SK-N-SH (cell line): ENCODE measurements around the gene EDN1. TPM values are rescaled to one million over a fixed set of nuclear protein-coding genes. Genes with fewer than 3 reads are reported as not detected.

Source experiments
- CTCF ChIA-PET: fragments of 300-600, 350-600 bp; formaldehyde crosslinking; extraction: SDS; loops from one replicate; lab custom pipeline; 2021; lab: Yijun Ruan, JAX
- POLR2A ChIA-PET: fragments of 350-600 bp; sonication (Branson Sonifier 250); formaldehyde crosslinking; extraction: SDS; loops from one replicate; lab custom pipeline; 2020; ENCODE audit warnings: antibody characterized with exemption, inconsistent platforms; lab: Yijun Ruan, JAX
- DNase-seq: peaks from one replicate; pipeline ENCODE4 v3.0.0; 2012
- H2AFZ ChIP-seq: fragments of 200-600 bp; sonication (generic); 2 replicates; pipeline ENCODE4 v1.8.1; 2016; ENCODE audit warnings: antibody characterized with exemption, mild to moderate bottlenecking, low read depth
- H3F3A ChIP-seq: fragments of 200-600 bp; sonication (generic); replicated peaks from 2 replicates; pipeline ENCODE3; 2016; ENCODE audit warnings: antibody characterized with exemption, mild to moderate bottlenecking; ENCODE audit not compliant: insufficient read depth
- H3K27ac ChIP-seq, 2 experiments: fragments of 200-500 bp in 1 of 2; fragments of 200-600 bp in 1 of 2; sonication (Bioruptor generic) in 1 of 2; sonication (generic), shearing (Covaris generic) in 1 of 2; 2 replicates each; pipeline versions ENCODE4 v1.5.1 to v1.6.1; 2014 to 2016; ENCODE audit warnings: low read depth in 2 of 2, inconsistent platforms in 1 of 2, low read length in 1 of 2, mild to moderate bottlenecking in 1 of 2, mixed read lengths in 1 of 2
- H3K27me3 ChIP-seq: fragments of 200-600 bp; sonication (generic), shearing (Covaris generic); 2 replicates; pipeline ENCODE4 v1.6.1; 2016; ENCODE audit warnings: mixed run types; ENCODE audit not compliant: insufficient read depth
- H3K36me3 ChIP-seq, 2 experiments: fragments of 200-500 bp in 1 of 2; fragments of 200-600 bp in 1 of 2; sonication (Bioruptor generic) in 1 of 2; sonication (generic) in 1 of 2; replicated peaks in 1 of 2; 2 replicates each; pipeline versions ENCODE3 to v1.5.1; 2014 to 2016; ENCODE audit warnings: low read length in 1 of 2, mild to moderate bottlenecking in 1 of 2; ENCODE audit not compliant: insufficient read depth in 2 of 2, control insufficient read depth in 1 of 2
- H3K4me1 ChIP-seq, 2 experiments: fragments of 200-500 bp in 1 of 2; fragments of 200-600 bp in 1 of 2; sonication (Bioruptor generic) in 1 of 2; sonication (generic), shearing (Covaris generic) in 1 of 2; 2 replicates each; pipeline versions ENCODE4 v1.5.1 to v1.6.1; 2014 to 2016; ENCODE audit warnings: low read depth in 1 of 2, low read length in 1 of 2, mixed run types in 1 of 2; ENCODE audit not compliant: insufficient read depth in 2 of 2, control insufficient read depth in 1 of 2
- H3K4me2 ChIP-seq: fragments of 200-600 bp; sonication (generic), shearing (Covaris generic); 2 replicates; pipeline ENCODE4 v1.6.1; 2017; ENCODE audit warnings: mixed run types
- H3K4me3 ChIP-seq, 2 experiments: fragments of 200-500 bp in 1 of 2; fragments of 200-600 bp in 1 of 2; sonication (Bioruptor generic) in 1 of 2; sonication (generic), shearing (Covaris generic) in 1 of 2; 2 replicates each; pipeline versions ENCODE4 v1.5.1 to v1.8.1; 2014 to 2016; ENCODE audit warnings: low read depth in 2 of 2, inconsistent platforms in 1 of 2, low read length in 1 of 2, mild to moderate bottlenecking in 1 of 2, mixed read lengths in 1 of 2, moderate library complexity in 1 of 2
- H3K79me2 ChIP-seq: fragments of 200-600 bp; sonication (generic); 2 replicates; pipeline ENCODE4 v1.8.1; 2017; ENCODE audit warnings: mild to moderate bottlenecking; ENCODE audit not compliant: insufficient read depth
- H3K9ac ChIP-seq: fragments of 200-600 bp; sonication (generic); 2 replicates; pipeline ENCODE4 v1.6.1; 2017; ENCODE audit warnings: mixed run types
- H3K9me2 ChIP-seq: fragments of 200-600 bp; sonication (generic); 2 replicates; pipeline ENCODE4 v1.6.1; 2017; ENCODE audit warnings: mixed run types
- H3K9me3 ChIP-seq: fragments of 200-600 bp; sonication (generic); 2 replicates; pipeline ENCODE4 v1.6.1; 2017; ENCODE audit warnings: mixed run types, mild to moderate bottlenecking, moderate library complexity
- H4K20me1 ChIP-seq: fragments of 200-600 bp; sonication (generic); 2 replicates; pipeline ENCODE4 v1.6.1; 2017; ENCODE audit warnings: mild to moderate bottlenecking, mixed run types; ENCODE audit not compliant: insufficient read depth
- ELF1 ChIP-seq: IDR thresholded peaks from 2 replicates; pipeline ENCODE4 v1.4.0; 2012
- EP300 ChIP-seq, 2 experiments: IDR thresholded peaks; 2 replicates each; pipeline versions ENCODE4 v1.4.0 to v1.6.1; 2012; ENCODE audit warnings: borderline replicate concordance in 1 of 2, low read depth in 1 of 2, low read length in 1 of 2
- FOXJ3 ChIP-seq: sonication (generic); formaldehyde crosslinking; IDR thresholded peaks from 2 replicates; pipeline ENCODE4 v1.5.1; 2020; ENCODE audit warnings: mild to moderate bottlenecking, missing genetic modification reagents
- FOXM1 ChIP-seq: IDR thresholded peaks from 2 replicates; pipeline ENCODE4 v1.4.0; 2012; ENCODE audit warnings: low read depth, mild to moderate bottlenecking
- GABPA ChIP-seq: IDR thresholded peaks from 2 replicates; pipeline ENCODE4 v1.4.0; 2012; ENCODE audit warnings: low read depth, mild to moderate bottlenecking
- JUND ChIP-seq: IDR thresholded peaks from 2 replicates; pipeline ENCODE4 v1.4.0; 2012
- MEF2A ChIP-seq: IDR thresholded peaks from 2 replicates; pipeline ENCODE4 v1.4.0; 2012; ENCODE audit warnings: low read depth, borderline replicate concordance
- NRF1 ChIP-seq: IDR thresholded peaks from 2 replicates; pipeline ENCODE4 v1.6.1; 2012; ENCODE audit warnings: low read depth, mild to moderate bottlenecking, low read length
- POLR2AphosphoS5 ChIP-seq: IDR thresholded peaks from 2 replicates; pipeline ENCODE4 v1.6.1; 2012; ENCODE audit warnings: low read depth, low read length
- RAD21 ChIP-seq: IDR thresholded peaks from 2 replicates; pipeline ENCODE4 v1.6.1; 2012; ENCODE audit warnings: mild to moderate bottlenecking, low read length
- REST ChIP-seq: IDR thresholded peaks from 2 replicates; pipeline ENCODE4 v1.6.1; 2012; ENCODE audit warnings: mild to moderate bottlenecking, low read depth, low read length, moderate library complexity
- RFX5 ChIP-seq: IDR thresholded peaks from 2 replicates; pipeline ENCODE4 v1.6.1; 2012; ENCODE audit warnings: mild to moderate bottlenecking, improper control_type of control experiment, low read length
- SIN3A ChIP-seq: IDR thresholded peaks from 2 replicates; pipeline ENCODE4 v1.6.1; 2012; ENCODE audit warnings: low read depth, mild to moderate bottlenecking, low read length, moderate library complexity, borderline replicate concordance
- TAF1 ChIP-seq: IDR thresholded peaks from 2 replicates; pipeline ENCODE4 v1.6.1; 2012; ENCODE audit warnings: low read depth, mild to moderate bottlenecking, low read length, moderate library complexity, borderline replicate concordance
- TCF12 ChIP-seq: IDR thresholded peaks from 2 replicates; pipeline ENCODE4 v1.4.0; 2012
- TEAD4 ChIP-seq: IDR thresholded peaks from 2 replicates; pipeline ENCODE4 v1.4.0; 2012; ENCODE audit warnings: mild to moderate bottlenecking, borderline replicate concordance; ENCODE audit not compliant: insufficient read depth
- WGBS: methylation state at CpG from one replicate; pipeline ENCODE4 v1.1.6; 2017; ENCODE audit warnings: low lambda C conversion rate; 5-methylcytosine and 5-hydroxymethylcytosine counted together
- polyA plus RNA-seq, 3 experiments: library from polyadenylated mRNA; depleted of rRNA; stranded (reverse); fragments of >200 nt; gene quantifications; 2 replicates each; pipeline ENCODE4 v1.2.3, GENCODE V29; 2012
- TF ChIP-seq, protein P1 (sequence below): fragments of 150-350 bp; IDR thresholded peaks from 2 replicates; pipeline ENCODE4 v1.6.1; 2016; ENCODE audit warnings: mild to moderate bottlenecking, low read depth, low read length

The EDN1 gene
- polyA plus RNA-seq, 1 of the 3 experiments (the other 2 are of a cell fraction), result 1.3 TPM

- TF ChIP-seq REST (no peak), RAD21 (no peak), RFX5 (no peak), TEAD4 (no peak), ELF1 (no peak), MEF2A (no peak), GABPA (no peak), JUND (no peak), TCF12 (no peak), TAF1 (no peak), POLR2AphosphoS5 (no peak)
- TF ChIP-seq, all 33 proteins: peak for 0
Observed at GRCh38 chr6:12278915-12279314, 11.2 kb upstream of the EDN1 start (continued).

- no peak for DNase-seq
- Histone ChIP-seq H2AFZ (peak overlapping the region; percentile 67), H4K20me1 (no peaks in the 10 kb centered on the region), H3K4me1 (peaks cover 0 to 12% of the 10 kb centered on the region in 2 experiments; a peak in 2 of 4 replicates), H3K9ac (no peak overlapping the region; the same call in 1 of the 2 replicates), H3K9me2 (no peaks in the 10 kb centered on the region), H3K27ac (peak overlapping the region; percentile 8 to 39; a peak in 2 of 4 replicates), H3K36me3 (no peaks in the 10 kb centered on the region), H3K4me2 (0 out of 2 replicates have a peak overlapping the region, but pooled peaks have one; percentile 5), H3K4me3 (no peak overlapping the region), H3K79me2 (no peaks in the 10 kb centered on the region), H3K9me3 (no peaks in the 10 kb centered on the region), H3K27me3 (no peaks in the 10 kb centered on the region), H3F3A (peaks cover 4% of the 10 kb centered on the region)
- ChIA-PET POLR2A (no interaction called here), CTCF (interaction anchor here (0.8 to 5.0 kb wide), 6 partner anchors 11 to 326 kb away, joined by 3 to 30 read pairs (median 4); partner anchors contain the start of gene EDN1)
- 84% methylated on average over 4 of the region's 4 CpGs for WGBS
- TF ChIP-seq FOXM1, result no peak
- TF ChIP-seq EP300 (IDR thresholded peaks at IDR 0.05; ENCODE audit: borderline replicate concordance in 1 of 2, low read depth in 1 of 2, low read length in 1 of 2), result no peak
- TF ChIP-seq, protein P1, sequence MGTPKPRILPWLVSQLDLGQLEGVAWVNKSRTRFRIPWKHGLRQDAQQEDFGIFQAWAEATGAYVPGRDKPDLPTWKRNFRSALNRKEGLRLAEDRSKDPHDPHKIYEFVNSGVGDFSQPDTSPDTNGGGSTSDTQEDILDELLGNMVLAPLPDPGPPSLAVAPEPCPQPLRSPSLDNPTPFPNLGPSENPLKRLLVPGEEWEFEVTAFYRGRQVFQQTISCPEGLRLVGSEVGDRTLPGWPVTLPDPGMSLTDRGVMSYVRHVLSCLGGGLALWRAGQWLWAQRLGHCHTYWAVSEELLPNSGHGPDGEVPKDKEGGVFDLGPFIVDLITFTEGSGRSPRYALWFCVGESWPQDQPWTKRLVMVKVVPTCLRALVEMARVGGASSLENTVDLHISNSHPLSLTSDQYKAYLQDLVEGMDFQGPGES, result no peak
- TF ChIP-seq RFX5, result no peak
- TF ChIP-seq POLR2AphosphoS5, result no peak
- no peak for TF ChIP-seq NRF1
- TF ChIP-seq FOXJ3 (CRISPR knock-in tag), result no peak
- TF ChIP-seq TAF1, result no peak
- TF ChIP-seq SIN3A, result no peak
Observed at GRCh38 chr6:12279322-12280091, 10.7 kb upstream of the EDN1 start.
